BLaER1 (cell line): ENCODE data around the gene ADCK1.
"Not testable (repeated sequence)": the region's sequence is repeated elsewhere in the genome, so short reads cannot be mapped to it uniquely, and the experiment has no call there.

Experiments
- H3K27ac ChIP-seq: shearing (Covaris generic); formaldehyde crosslinking; 2 replicates; pipeline ENCODE4 v1.8.1; 2022
- H3K27me3 ChIP-seq: shearing (Covaris generic); formaldehyde crosslinking; 2 replicates; pipeline ENCODE4 v1.8.1; 2022
- H3K36me3 ChIP-seq: shearing (Covaris generic); formaldehyde crosslinking; 2 replicates; pipeline ENCODE4 v1.8.1; 2022
- H3K4me1 ChIP-seq: shearing (Covaris generic); formaldehyde crosslinking; 2 replicates; pipeline ENCODE4 v1.8.1; 2022
- H3K4me2 ChIP-seq: shearing (Covaris generic); formaldehyde crosslinking; 2 replicates; pipeline ENCODE4 v1.8.1; 2022
- H3K4me3 ChIP-seq: shearing (Covaris generic); formaldehyde crosslinking; 2 replicates; pipeline ENCODE4 v1.8.1; 2022
- H3K9ac ChIP-seq: shearing (Covaris generic); formaldehyde crosslinking; 2 replicates; pipeline ENCODE4 v1.8.1; 2022
- H3K9me3 ChIP-seq: shearing (Covaris generic); formaldehyde crosslinking; 2 replicates; pipeline ENCODE4 v1.8.1; 2022
- H4K20me1 ChIP-seq: shearing (Covaris generic); formaldehyde crosslinking; 2 replicates; pipeline ENCODE4 v1.8.1; 2022
- Cebpa-rat ChIP-seq: shearing (Covaris generic); IDR thresholded peaks from 2 replicates; pipeline ENCODE4 v1.8.1; 2022

ADCK1 gene

GRCh38 chr14:77909911-77910310 is 110.0 kb downstream of the ADCK1 start:
- H3K27ac ChIP-seq, result no peak overlapping the region
- no peaks in the 10 kb centered on the region for H4K20me1 ChIP-seq
- no peaks in the 10 kb centered on the region for H3K4me1 ChIP-seq
- no peak overlapping the region for H3K4me2 ChIP-seq
- H3K4me3 ChIP-seq, result no peak overlapping the region
- TF ChIP-seq Cebpa-rat, result no peak
- no peaks in the 10 kb centered on the region for H3K27me3 ChIP-seq
- H3K9ac ChIP-seq, result no peak overlapping the region
- no peaks in the 10 kb centered on the region for H3K36me3 ChIP-seq
- no peaks in the 10 kb centered on the region for H3K9me3 ChIP-seq

GRCh38 chr14:77910506-77910905 is 110.6 kb downstream of the ADCK1 start:
- Histone ChIP-seq H3K36me3 (no peaks in the 10 kb centered on the region), H3K27ac (no peak overlapping the region), H4K20me1 (no peaks in the 10 kb centered on the region), H3K4me2 (no peak overlapping the region), H3K27me3 (no peaks in the 10 kb centered on the region), H3K4me3 (no peak overlapping the region), H3K9ac (no peak overlapping the region), H3K9me3 (no peaks in the 10 kb centered on the region), H3K4me1 (no peaks in the 10 kb centered on the region)
- no peak for TF ChIP-seq Cebpa-rat

- H3K36me3 ChIP-seq, result no peaks in the 10 kb centered on the region
- no peak overlapping the region for H3K9ac ChIP-seq
- no peaks in the 10 kb centered on the region for H3K9me3 ChIP-seq
- H3K4me2 ChIP-seq, result no peak overlapping the region
- no peaks in the 10 kb centered on the region for H4K20me1 ChIP-seq
- no peaks in the 10 kb centered on the region for H3K27me3 ChIP-seq
- no peak for TF ChIP-seq Cebpa-rat
- no peak overlapping the region for H3K4me3 ChIP-seq
- no peak overlapping the region for H3K27ac ChIP-seq
- no peaks in the 10 kb centered on the region for H3K4me1 ChIP-seq
These were observed 111.4 kb downstream of the ADCK1 start for GRCh38 chr14:77911356-77911755.

- H3K4me1 ChIP-seq, result no peaks in the 10 kb centered on the region
These were observed 113.0 kb downstream of the ADCK1 start for GRCh38 chr14:77912754-77913556.

GRCh38 chr14:77914073-77914721 is 114.3 kb downstream of the ADCK1 start:
- no peaks in the 10 kb centered on the region for H3K4me1 ChIP-seq
- no peak overlapping the region for H3K4me2 ChIP-seq
- no peak overlapping the region for H3K27ac ChIP-seq
- TF ChIP-seq Cebpa-rat, result no peak
- no peaks in the 10 kb centered on the region for H3K27me3 ChIP-seq
- no peaks in the 10 kb centered on the region for H4K20me1 ChIP-seq
- H3K9ac ChIP-seq, result no peak overlapping the region
- H3K4me3 ChIP-seq, result no peak overlapping the region
- no peaks in the 10 kb centered on the region for H3K36me3 ChIP-seq
- H3K9me3 ChIP-seq, result no peaks in the 10 kb centered on the region

More at GRCh38 chr14:77912754-77913556, 113.0 kb downstream of the ADCK1 start:
- Histone ChIP-seq H3K4me3 (no peak overlapping the region), H3K4me2 (no peak overlapping the region), H3K9me3 (no peaks in the 10 kb centered on the region), H3K9ac (no peak overlapping the region), H3K27ac (no peak overlapping the region), H4K20me1 (no peaks in the 10 kb centered on the region), H3K36me3 (no peaks in the 10 kb centered on the region), H3K27me3 (no peaks in the 10 kb centered on the region)
- TF ChIP-seq Cebpa-rat, result no peak

- H3K36me3 ChIP-seq, H3K4me2 ChIP-seq, H3K9me3 ChIP-seq, H3K4me3 ChIP-seq, H3K27ac ChIP-seq, H3K9ac ChIP-seq, H3K4me1 ChIP-seq, H3K27me3 ChIP-seq, H4K20me1 ChIP-seq: not testable (repeated sequence)
These were observed 115.5 kb downstream of the ADCK1 start for GRCh38 chr14:77915390-77915789.

- no peak for TF ChIP-seq Cebpa-rat
- no peak overlapping the region for H3K4me3 ChIP-seq
- no peaks in the 10 kb centered on the region for H3K36me3 ChIP-seq
- H3K27me3 ChIP-seq, result no peaks in the 10 kb centered on the region
- no peak overlapping the region for H3K9ac ChIP-seq
- H3K9me3 ChIP-seq, result peaks cover 9% of the 10 kb centered on the region
- no peak overlapping the region for H3K27ac ChIP-seq
- H3K4me2 ChIP-seq, result no peak overlapping the region
- H3K4me1 ChIP-seq, result no peaks in the 10 kb centered on the region
- no peaks in the 10 kb centered on the region for H4K20me1 ChIP-seq
These were observed 117.7 kb downstream of the ADCK1 start for GRCh38 chr14:77917491-77918201.

GRCh38 chr14:77918448-77918847 is 118.5 kb downstream of the ADCK1 start:
- no peak overlapping the region for H3K4me2 ChIP-seq
- no peaks in the 10 kb centered on the region for H3K36me3 ChIP-seq
- no peak overlapping the region for H3K9ac ChIP-seq
- no peaks in the 10 kb centered on the region for H4K20me1 ChIP-seq
- H3K4me1 ChIP-seq, result no peaks in the 10 kb centered on the region
- H3K4me3 ChIP-seq, result no peak overlapping the region
- H3K27me3 ChIP-seq, result no peaks in the 10 kb centered on the region
- peaks cover 9% of the 10 kb centered on the region for H3K9me3 ChIP-seq
- TF ChIP-seq Cebpa-rat, result no peak
- H3K27ac ChIP-seq, result no peak overlapping the region

GRCh38 chr14:77920312-77920711 is 120.4 kb downstream of the ADCK1 start:
- Histone ChIP-seq H3K27me3 (no peaks in the 10 kb centered on the region), H3K4me2 (no peak overlapping the region), H3K27ac (no peak overlapping the region), H3K36me3 (no peaks in the 10 kb centered on the region), H3K4me1 (no peaks in the 10 kb centered on the region), H4K20me1 (no peaks in the 10 kb centered on the region), H3K9ac (no peak overlapping the region), H3K9me3 (peaks cover 9% of the 10 kb centered on the region), H3K4me3 (no peak overlapping the region)
- no peak for TF ChIP-seq Cebpa-rat

GRCh38 chr14:77921818-77922217 is 121.9 kb downstream of the ADCK1 start:
- Histone ChIP-seq H3K9me3 (peaks cover 9% of the 10 kb centered on the region), H3K9ac (no peak overlapping the region), H3K4me2 (no peak overlapping the region), H3K4me3 (no peak overlapping the region), H3K4me1 (no peaks in the 10 kb centered on the region), H3K36me3 (no peaks in the 10 kb centered on the region), H3K27ac (no peak overlapping the region), H4K20me1 (no peaks in the 10 kb centered on the region), H3K27me3 (no peaks in the 10 kb centered on the region)
- TF ChIP-seq Cebpa-rat, result no peak
